ENCODE data around the gene METAP1D. TPM values are rescaled to one million over a fixed set of nuclear protein-coding genes. Genes with fewer than 3 reads are reported as not detected.

METAP1D gene
- total and polyA plus RNA-seq, 2 donors (not counting 3 experiments of a cell fraction or from before 2014, with no cell fraction given) = 4.2 to 8.1 TPM

GRCh38 chr2:172012677-172013391, 13.1 kb downstream of the METAP1D start:
- Histone ChIP-seq H3K9ac (replicated peaks; ENCODE audit: extremely low read depth, insufficient read depth, low read length) (no peak overlapping the region), H2AFZ (ENCODE audit: low read depth, low read length) (no peak overlapping the region), H3K79me2 (ENCODE audit: control insufficient read depth, insufficient read depth, low read length) (no peaks in the 10 kb centered on the region), H3K9me3 (replicated peaks; ENCODE audit: control insufficient read depth, insufficient read depth, low read length) (no peaks in the 10 kb centered on the region), H3K4me1 (ENCODE audit: control insufficient read depth, extremely low read depth, insufficient read depth, low read length) (no peaks in the 10 kb centered on the region), H3K27me3 (ENCODE audit: control insufficient read depth in 2 of 2, insufficient read depth in 2 of 2, low read length in 2 of 2) (no peaks in the 10 kb centered on the region), H4K20me1 (replicated peaks; ENCODE audit: control insufficient read depth, extremely low read depth, insufficient read depth, low read length) (no peaks in the 10 kb centered on the region), H3K4me3 (replicated peaks in 1 of 3; ENCODE audit: insufficient read depth in 1 of 3, low read depth in 1 of 3, low read length in 3 of 3) (no peak overlapping the region), H3K36me3 (ENCODE audit: control insufficient read depth in 2 of 2, extremely low read depth in 1 of 2, insufficient read depth in 2 of 2, low read length in 2 of 2) (no peaks in the 10 kb centered on the region), H3K27ac (ENCODE audit: insufficient read depth, low read depth, low read length) (no peak overlapping the region), H3K4me2 (ENCODE audit: insufficient read depth, low read length) (no peak overlapping the region), H3K9me1 (replicated peaks; ENCODE audit: control insufficient read depth, extremely low read depth, insufficient read depth, low read length) (no peaks in the 10 kb centered on the region)
- BruUV-seq (replicated peaks) = no TSS peak
- ChIA-PET CTCF (interaction anchor here (1.2 kb wide), 1 partner anchor 8 kb away, joined by 4 read pairs; no protein-coding TSS in a partner anchor), POLR2A (no interaction called here)
- dilution Hi-C loops (cut with MboI; ENCODE audit: extremely low pct_ligation_motif_present, low sequenced_read_pairs) = no loop called here
- intact Hi-C loops (cut with micrococcal nuclease) = no loop called here
- no peak for DNase-seq (ENCODE audit: low read depth, low spot score)
- no peak for TF ChIP-seq JUN (IDR thresholded peaks at IDR 0.05; ENCODE audit: borderline replicate concordance, insufficient read depth, insufficient read length, low read depth)
- no peak for TF ChIP-seq EZH2 (IDR thresholded peaks at IDR 0.05; ENCODE audit: borderline replicate concordance, low read depth, low read length, severe bottlenecking)
- TF ChIP-seq POLR2A (IDR thresholded peaks at IDR 0.05; ENCODE audit: low read depth, low read length) = no peak
- no peak for TF ChIP-seq GATA2 (IDR thresholded peaks at IDR 0.05; ENCODE audit: insufficient read depth, insufficient read length, low read depth, low read length)
- TF ChIP-seq FOS (IDR thresholded peaks at IDR 0.05; ENCODE audit: borderline replicate concordance, insufficient read depth, low read length) = no peak
- no peak for TF ChIP-seq POLR2AphosphoS5 (IDR thresholded peaks at IDR 0.05; ENCODE audit: insufficient read depth, low read depth, low read length)
- no peak for TF ChIP-seq CTCF (IDR thresholded peaks at IDR 0.05; ENCODE audit: extremely low read depth in 1 of 2, insufficient read depth in 1 of 2, low read depth in 1 of 2, low read length in 2 of 2)
- TF ChIP-seq, protein P1, sequence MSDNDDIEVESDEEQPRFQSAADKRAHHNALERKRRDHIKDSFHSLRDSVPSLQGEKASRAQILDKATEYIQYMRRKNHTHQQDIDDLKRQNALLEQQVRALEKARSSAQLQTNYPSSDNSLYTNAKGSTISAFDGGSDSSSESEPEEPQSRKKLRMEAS (IDR thresholded peaks at IDR 0.05; ENCODE audit: insufficient read depth, insufficient read length) = no peak
- no peak for TF ChIP-seq MYC (IDR thresholded peaks at IDR 0.05; ENCODE audit: low read depth, low read length)
- FAIRE-seq = no peak

Measured in endothelial cell of umbilical vein (primary cell).